Stimulated activated naive CD4-positive, alpha-beta T cell (primary cell): ENCODE results near the gene SEMA6B.

Source experiments
- DNase-seq, 6 experiments: peaks; one replicate each; lab custom pipeline; 2025; lab: John Stamatoyannopoulos, UW

Gene SEMA6B

DNA sequence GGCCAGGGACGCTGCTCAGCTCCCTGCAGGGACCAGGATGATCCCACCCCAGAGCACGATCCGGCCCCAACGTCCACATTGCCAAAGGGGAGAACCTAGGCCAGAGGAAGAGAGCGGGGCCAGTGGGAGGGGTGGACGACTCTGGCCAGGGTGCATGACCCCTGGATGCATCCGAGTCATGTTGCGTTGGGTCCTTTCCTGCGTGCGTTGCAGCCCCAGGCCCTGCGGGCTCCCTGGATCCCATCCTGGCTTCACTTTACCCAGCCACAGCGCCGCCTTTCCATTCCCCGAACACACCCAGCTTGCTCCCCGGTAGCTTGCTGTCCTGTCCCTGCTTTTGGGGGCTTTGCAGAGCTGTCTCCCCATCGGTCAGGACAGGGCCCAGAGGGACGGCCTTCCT is 51.7 kb downstream of the SEMA6B start:
- DNase-seq = no peak

- no peak for DNase-seq
Measured at GRCh38 chr19:4507150-4507452, 52.4 kb downstream of the SEMA6B start.

- no peak for DNase-seq
Measured at GRCh38 chr19:4506449-4507149, 52.9 kb downstream of the SEMA6B start.

DNA sequence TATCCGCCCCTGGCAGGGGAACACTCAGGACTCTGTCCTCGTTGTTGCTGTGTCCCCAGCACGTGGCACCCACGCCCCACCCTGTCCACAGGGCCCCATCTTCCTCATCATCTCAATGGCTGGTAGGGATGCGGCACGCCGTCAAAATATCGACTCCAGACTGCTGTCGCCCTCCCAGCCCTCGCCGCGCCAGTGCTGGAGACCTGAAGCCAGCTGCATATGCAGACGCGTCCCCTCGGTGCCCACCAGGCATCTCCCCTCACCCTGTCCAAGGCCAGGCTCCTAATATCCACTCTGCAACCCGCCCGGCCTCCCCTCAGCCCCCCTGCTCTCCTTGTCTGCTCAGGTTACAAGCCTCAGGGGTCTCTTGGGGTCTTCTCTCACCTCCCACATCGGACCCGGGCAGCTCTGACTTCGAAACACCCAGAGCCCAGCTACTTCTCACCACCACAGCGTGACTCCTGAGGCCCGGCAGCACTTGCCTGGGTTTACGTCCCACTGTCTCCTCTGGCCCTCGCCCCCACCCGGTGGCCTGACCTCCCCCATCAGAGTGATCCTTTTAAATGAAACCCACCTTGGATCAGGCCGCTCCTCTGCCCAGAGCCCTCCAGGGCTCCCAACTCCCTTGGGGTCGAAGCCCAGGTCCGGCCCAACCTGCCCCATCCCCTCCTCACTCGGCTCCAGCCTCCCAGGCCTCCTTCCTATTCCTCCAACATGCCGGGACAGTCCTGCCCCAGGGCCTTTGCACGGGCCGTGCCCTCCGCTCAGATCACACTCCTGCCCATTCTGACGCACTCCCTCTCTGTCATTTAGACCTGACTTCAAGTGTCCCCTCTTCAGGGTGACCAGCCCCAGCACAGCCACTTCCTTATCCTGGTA is 53.7 kb downstream of the SEMA6B start:
- DNase-seq = no peak

- no peak for DNase-seq
Measured at GRCh38 chr19:4504891-4505569, 54.5 kb downstream of the SEMA6B start.

DNA sequence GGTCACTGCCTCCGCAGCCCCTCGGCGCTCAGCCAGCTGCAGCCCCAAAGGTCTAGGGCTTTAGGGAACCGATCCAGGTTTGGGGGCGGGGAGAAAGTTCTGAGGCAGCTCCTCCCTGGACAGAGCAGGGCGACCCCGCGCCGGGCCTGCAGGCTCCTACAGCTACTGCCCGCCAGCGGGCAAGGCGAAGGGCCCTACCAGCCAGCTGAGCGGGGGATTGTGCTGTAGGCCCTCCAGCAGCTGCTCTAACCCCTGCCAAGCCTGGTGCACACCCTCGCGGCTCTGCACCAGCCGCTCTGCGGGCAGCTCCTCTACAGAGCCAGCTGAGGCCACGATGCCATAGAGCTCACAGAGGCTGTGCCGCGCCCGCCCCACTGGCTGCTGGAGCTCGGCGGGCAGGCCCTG is 55.2 kb downstream of the SEMA6B start:
- no peak for DNase-seq

GRCh38 chr19:4503825-4504170 is 55.7 kb downstream of the SEMA6B start:
- DNase-seq = no peak

DNA sequence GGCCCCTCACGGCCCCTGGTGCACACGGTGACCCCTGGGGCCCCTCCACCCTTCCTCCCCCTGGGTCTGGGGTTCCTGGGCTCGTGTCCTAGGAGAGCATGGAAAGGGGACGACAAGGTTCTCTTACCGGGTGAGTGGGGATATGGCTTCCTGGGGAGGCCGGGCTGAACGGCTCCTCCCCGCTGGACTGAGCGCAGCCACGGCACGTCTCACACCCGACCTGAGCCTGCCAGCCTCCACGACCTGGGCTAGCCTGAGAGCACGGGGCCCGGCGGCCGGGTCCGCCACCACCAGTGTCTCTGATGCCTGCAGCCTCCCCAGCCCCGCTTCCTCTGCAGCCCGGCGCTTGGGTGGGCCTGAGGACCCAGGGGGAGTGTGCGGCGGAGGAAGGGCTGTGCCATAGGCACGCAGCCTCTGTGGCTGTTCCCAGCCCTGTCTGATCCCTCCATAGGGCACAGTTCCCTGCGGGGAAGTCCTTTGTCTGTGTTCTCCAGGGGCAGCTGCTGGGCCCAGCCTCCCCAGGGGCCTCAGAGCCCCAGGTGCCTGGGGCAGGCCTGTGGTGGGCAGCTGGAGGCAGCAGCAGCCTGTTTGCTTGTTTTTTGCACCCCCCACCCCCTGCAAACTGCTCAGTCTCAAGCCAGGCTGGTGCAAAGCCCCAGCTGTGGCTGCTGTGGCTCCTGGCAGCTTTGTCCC is 56.2 kb downstream of the SEMA6B start:
- no peak for DNase-seq

DNA sequence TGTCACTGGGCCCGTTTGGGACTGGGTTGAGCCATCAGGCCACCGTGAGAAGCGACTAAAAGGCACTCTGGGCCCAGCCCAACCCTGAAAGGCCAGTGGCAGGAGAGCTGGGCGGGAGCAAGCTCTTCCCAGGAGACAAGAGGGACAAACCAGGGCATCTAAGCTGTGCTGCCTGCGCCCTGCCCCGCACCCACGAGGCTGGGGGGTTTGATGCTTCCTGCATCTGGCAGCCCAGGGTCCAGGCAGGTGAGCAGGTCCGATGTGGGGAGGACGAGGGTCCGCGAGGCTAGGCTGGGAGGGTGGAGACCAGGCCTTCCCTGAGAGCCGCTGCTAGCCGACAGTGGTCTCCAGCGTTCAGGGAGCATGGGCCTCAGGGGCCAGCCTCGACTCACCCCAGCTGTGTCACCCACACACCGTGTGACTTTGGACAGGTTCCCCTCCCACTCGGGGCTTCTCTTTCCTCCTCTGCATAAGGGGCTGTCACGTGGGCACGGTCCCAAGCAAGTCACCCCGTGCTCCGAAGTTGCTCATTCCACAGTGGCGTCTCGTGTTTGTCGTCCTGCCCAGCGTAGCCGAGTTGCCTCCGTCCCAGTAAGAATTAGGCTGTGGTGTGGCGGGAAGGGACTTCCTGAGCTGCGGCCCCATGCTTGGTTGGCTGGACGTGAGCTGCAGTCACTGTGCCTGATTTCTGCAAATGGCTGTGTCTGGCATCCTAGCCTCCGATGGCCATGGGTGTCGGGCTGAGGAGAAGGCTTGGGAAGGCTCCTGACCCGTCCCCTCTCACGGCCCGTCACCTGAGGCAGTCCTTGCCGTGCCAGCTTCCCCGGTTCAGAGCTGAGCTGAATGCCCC is 57.0 kb downstream of the SEMA6B start:
- no peak for DNase-seq

GRCh38 chr19:4501691-4502090 is 57.8 kb downstream of the SEMA6B start:
- no peak for DNase-seq

DNA sequence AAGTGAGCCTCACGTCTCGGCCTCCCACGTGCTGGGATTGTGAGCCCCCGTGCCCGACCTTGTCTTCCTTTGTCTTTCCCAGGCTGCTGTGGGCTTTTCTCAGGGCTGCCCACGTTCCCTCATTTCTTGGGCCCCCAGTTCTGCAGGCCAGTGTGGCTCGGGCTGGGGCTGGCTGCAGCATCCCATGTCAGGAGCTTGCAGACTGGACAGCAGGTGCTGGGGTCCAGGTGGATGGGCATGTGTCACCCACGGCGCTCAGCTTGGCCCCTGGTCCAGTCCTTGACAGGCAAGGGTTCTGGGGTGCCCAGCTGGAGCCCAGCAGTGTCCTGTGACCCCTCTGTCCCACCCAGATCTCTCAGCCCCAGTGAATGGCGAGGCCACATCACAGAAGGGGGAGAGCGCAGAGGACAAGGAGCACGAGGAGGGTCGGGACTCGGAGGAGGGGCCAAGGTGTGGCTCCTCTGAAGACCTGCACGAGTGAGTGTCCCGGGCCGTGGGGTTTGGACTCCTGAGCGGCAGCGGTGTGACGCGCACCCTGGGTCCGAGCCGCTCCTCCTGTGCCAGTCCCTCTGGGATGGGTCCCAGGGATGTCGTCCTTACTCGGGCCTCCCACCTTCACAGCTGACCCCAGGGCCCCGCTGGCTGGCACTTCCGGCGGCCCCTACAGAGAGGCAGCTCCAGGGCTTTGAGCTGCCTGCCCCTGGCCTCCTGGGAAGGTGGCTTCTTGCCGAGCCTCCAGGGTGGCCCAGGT is 58.5 kb downstream of the SEMA6B start:
- DNase-seq = no peak

DNA sequence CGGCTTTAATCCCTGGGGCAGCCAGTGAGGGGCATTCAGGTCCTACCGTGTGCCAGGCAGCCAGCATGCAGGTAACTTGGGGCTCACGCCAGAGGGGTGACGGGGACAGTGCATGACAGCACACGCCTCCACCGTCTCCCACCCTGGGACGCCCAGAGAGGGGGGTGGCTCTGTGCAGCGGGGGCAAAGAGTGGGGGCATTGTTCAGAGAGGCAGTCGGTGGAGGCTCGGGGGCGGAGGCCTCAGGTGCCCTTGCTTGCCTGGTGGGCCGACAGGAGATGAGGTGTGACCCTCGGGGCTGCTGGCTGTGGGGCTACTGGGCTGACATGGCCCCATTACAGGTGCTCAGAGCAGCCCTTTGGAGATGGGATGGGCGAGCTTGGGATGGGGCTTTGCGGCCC is 59.6 kb downstream of the SEMA6B start:
- no peak for DNase-seq

- DNase-seq = no peak
Measured at GRCh38 chr19:4499318-4499717, 60.2 kb downstream of the SEMA6B start.

- DNase-seq = no peak
Measured at GRCh38 chr19:4498694-4499093, 60.8 kb downstream of the SEMA6B start.

- no peak for DNase-seq
Measured at GRCh38 chr19:4497770-4498389, 61.6 kb downstream of the SEMA6B start.

DNA sequence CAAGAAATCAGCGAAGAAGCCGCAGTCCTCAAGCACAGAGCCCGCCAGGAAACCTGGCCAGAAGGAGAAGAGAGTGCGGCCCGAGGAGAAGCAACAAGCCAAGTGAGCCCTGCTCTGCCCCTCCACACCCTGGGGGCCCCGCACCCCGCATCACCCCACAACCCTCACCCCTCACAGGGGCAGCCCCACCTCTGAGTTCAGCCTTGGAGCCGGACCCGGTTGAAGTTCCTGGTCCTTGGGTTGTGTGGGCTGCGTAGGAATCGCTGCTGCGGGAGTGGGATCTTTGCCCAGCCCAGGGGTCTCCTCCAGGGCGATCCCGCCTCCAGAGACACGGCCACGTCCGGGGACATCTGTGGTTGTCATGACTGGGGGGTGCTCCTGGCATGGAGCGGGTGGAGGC is 63.2 kb downstream of the SEMA6B start:
- no peak for DNase-seq

GRCh38 chr19:4495471-4495870 is 64.0 kb downstream of the SEMA6B start:
- DNase-seq = no peak

DNA sequence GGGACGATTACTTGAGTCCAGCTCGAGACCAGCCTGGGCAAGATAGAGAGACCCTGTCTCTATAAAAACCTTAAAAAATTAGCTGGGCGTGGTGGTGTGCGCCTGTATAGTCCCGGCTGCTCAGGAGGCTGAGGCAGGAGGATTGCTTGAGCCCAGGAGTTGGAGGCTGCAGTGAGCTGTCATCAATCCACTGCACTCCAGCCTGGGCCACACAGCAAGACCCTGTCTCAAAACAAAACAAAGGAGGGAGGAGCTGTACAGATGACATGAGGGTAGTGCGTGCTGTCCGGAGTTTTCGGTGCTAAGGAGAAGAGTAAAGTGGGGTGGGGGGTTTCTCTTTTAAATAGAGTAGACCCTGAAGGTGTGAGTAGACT is 64.8 kb downstream of the SEMA6B start:
- DNase-seq = no peak

DNA sequence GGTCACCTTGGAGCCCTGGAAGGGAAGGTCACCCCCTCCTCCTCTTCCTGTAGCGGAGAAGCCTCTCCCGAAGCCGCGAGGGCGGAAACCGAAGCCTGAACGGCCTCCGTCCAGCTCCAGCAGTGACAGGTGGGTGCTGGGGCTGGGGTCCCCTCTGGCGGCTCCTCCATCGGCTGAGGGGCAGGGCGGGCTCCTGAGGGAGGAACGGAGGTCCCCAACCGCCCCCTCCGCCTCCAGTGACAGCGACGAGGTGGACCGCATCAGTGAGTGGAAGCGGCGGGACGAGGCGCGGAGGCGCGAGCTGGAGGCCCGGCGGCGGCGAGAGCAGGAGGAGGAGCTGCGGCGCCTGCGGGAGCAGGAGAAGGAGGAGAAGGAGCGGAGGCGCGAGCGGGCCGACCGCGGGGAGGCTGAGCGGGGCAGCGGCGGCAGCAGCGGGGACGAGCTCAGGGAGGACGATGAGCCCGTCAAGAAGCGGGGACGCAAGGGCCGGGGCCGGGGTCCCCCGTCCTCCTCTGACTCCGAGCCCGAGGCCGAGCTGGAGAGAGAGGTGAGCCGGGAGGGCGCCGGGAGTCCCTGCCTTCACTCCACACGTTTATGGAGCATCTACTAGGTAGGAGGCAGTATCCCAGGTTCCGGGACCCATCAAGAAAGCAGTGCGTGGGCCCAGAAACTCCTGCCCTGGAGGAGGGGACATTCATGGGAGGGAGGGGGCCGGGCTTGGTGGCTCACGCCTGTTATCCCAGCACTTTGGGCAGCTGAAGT is 65.4 kb downstream of the SEMA6B start:
- DNase-seq = no peak
